ENCODE data around the gene NAT10. TPM values are rescaled to one million over a fixed set of nuclear protein-coding genes. Genes with fewer than 3 reads are reported as not detected.
A peak's percentile ranks its signal among the peaks of the same experiment; 100 is the strongest.
"Not testable (repeated sequence)": the region's sequence is repeated elsewhere in the genome, so short reads cannot be mapped to it uniquely, and the experiment has no call there.

Gene NAT10
- total RNA-seq, 1 experiment from 2014 or later = 87.9 TPM

DNA sequence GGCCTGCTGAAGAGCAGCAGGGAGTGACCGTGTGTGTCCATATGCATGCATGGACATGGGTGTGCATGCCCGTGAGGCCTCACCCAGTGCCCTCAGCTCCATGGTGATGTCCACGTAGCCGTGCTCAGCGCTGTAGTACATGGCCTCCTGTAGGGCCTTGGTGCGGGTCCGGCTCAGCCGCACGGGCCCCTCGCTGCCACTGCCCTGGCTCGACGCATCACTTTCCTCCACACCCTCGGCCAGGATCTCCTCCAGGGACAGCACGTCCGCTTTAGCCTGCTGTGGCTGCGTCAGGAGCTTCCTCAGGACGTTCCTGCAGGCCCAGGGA lies 57.0 kb downstream of the NAT10 start:
- in situ Hi-C loops (cut with HindIII; ENCODE audit: low sequenced_read_pairs) = no loop called here
- no peak for DNase-seq (ENCODE audit: low spot score)

DNA sequence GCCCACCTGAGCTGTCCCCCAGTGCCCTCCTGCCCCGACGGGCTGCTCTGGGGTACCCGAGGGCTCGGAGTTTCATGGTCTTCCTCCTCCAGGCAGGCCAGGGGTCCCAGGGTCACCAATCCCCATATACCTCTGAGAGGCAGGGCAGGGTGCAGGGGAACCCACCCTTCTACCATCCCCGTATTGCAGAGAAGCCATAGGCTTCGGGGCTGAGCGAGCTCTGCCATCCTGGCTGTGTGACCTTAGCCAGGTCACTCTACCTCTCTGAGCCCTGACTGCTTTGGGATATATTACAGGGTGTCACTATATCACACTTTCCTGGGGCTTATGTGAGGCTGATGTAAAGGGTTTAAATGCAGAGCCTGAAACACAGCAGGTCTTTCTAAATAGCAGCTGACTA lies 57.4 kb downstream of the NAT10 start:
- in situ Hi-C loops (cut with HindIII; ENCODE audit: low sequenced_read_pairs) = no loop called here

DNA sequence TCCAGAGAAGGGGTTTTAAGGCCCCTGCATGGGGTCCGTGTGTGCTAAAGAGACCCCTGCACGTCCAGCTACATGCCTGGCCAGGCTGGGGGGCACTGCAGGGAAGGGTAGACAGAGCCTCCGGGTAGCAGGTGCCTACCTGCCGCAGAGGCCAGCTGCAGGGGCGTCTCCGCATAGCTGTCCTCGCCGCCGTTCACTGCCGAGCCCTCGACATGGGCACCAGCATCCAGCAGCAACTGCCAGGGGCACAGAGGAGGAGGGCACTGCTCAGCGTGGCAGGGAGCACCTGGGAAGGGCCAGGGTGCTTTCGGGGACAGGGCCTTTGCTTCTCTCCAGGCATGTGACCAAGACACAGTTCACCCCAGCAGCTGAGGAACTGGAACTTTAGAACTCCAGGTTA lies 59.7 kb downstream of the NAT10 start:
- no peak for DNase-seq (ENCODE audit: low spot score)
- in situ Hi-C loops (cut with HindIII; ENCODE audit: low sequenced_read_pairs) = no loop called here

More for the DNA sequence above, 57.4 kb downstream of the NAT10 start:
- DNase-seq (ENCODE audit: low spot score) = no peak

DNA sequence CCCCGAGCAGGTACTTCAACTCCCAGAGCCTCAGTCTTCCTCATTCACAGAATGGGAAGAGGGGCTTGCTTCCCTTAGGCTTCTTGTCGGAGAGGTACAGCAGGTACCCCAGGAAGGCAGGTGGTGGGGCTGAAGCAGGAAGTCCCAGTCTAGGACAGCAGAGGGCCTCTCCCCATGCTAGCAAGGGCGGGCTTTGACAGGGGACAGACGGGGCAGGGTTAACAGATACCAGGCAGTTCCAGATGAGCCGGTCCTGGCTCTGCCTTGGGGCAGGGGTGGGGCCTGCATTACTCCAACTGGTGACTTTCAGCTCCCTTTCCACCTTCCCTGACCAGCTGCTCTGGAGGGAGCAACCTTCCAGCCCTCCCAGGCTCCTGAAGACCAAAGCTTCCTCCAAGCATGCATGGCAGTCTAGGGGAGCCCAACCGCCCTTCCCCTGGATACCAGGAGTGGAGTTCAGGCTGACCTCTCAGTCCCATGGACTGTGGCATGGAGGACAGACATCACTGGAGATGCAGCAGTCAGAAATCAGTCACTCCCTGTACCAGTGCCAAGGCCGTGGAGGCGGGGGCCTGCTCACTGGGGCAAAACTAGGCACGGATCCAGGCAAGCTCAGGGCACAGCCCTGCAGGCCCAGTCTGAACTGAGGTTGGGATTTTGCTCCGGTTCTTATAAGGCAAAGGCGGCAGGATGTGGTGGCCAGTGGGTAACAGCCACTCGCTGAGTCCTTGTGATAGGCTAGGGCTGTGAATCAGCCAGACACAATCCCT lies 60.5 kb downstream of the NAT10 start:
- in situ Hi-C loops (cut with HindIII; ENCODE audit: low sequenced_read_pairs) = no loop called here
- no peak for DNase-seq (ENCODE audit: low spot score)

DNA sequence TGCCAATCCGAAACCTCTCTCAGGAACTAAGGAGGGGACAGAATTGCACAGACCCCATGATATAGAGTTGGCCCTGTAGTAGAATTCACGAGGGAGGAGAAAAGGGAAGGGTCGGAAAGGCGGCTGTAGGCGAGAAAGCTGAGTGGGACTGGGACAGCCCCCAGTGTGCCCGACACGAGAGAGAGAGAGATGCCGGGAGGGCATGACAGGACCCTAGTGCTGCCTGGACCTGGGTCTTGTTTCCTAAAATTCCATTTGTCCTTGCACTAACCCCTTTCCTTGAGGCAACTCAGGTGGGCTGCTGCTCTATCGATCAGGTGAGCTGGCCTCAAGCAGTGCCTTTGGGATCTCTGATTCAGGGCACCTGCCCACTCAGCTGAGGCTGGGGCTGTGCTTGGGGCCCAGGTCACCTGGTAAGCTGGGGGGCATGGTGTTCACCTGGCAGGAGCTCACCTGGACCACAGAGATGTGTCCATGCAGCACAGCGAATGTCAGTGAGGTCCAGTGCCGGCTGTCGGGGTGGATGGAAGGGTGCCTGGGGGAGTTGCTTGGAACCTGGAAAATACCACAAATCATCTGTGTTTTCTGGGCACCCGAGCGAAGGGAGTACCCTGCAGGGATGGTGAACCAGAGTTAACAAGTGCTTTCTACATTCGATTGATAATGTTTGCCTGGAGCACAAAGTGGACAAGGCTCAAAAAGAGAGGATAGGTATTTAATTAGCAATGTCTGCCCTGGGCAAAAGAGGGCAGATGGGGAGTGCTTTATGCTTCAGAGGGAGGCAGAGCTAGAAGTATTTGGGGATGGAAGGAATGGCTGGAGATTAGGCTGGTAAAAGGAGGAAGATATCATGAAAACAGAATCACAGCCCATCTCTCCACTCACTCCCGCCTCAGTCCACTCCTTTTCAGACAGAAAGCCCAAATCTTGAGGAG lies 61.6 kb downstream of the NAT10 start:
- in situ Hi-C loops (cut with HindIII; ENCODE audit: low sequenced_read_pairs) = no loop called here
- DNase-seq (ENCODE audit: low spot score) = no peak

DNA sequence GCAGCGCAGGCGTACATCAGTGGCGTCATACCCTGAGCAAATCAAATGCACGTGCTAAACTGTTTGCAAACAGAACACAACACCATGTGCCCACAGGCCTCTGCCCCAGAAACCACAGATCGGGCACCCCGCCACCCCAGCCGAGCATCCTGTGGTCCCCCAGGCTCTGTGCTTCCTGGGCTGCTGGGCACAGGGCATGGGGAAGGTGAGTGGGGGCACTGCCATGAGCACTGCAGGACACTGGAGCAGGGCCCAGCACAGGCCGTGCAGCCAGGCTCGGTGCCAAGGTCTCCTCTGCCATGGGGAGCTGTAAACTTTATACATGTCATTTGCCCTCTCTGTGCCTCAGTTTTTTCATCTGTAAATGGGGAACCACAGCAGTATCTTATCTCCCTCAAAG lies 62.5 kb downstream of the NAT10 start:
- in situ Hi-C loops (cut with HindIII; ENCODE audit: low sequenced_read_pairs) = no loop called here
- DNase-seq (ENCODE audit: low spot score) = no peak

DNA sequence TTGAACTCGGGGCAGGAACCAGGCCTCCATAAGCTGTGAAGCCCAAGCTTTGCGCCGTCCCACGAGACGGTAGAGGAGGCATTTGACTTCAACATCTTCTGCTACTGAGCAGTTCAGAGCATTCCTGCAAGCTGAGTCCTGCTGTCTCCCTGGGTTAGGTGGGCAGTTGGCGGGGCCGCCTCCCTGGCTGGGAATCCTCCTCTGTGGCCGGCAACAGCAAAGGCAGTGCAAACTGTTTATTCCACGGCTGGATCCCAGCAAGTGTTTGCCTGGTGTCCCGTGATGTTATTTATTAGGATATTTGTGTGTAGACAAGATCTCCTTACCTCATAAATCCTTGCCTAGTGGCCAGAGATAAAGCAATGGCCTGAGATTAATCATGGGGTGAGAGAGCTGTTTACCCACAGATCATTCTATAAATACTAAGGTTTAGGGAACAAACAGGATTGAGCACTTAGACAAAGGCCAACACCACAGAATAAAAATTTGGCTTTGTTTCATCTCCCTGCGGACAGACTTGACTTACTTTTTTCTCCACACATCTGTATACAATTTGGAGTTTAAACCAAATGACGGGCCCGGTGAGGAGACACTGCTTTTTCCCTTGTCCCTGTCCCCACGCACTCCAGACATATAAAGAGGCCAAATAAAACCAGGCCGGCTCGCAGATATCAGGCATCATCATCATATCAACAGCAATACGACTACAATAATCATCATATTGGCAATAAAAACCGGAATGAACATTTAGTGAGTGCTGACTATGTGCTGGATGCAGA lies 63.4 kb downstream of the NAT10 start:
- no peak for DNase-seq (ENCODE audit: low spot score)
- in situ Hi-C loops (cut with HindIII; ENCODE audit: low sequenced_read_pairs) = no loop called here

DNA sequence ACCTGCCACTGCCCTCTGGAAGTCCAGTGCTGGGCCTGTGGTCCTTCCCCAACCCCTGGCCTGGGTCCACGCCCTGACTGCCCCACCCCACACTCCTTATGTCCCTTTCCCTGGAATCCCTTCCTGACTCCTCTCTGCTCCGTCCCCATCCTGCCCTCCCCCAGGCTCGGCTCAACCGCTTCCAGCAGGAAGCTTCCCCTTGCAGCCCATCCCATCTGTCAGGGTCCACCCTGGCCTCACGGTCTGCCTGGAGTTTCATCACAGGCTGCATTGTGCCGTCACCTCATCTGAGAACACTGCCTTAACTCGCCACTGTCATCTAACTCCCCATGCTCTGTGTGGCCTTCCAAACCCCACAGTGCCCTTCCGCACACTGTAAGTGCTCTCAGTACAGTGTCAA lies 64.3 kb downstream of the NAT10 start:
- in situ Hi-C loops (cut with HindIII; ENCODE audit: low sequenced_read_pairs) = no loop called here
- no peak for DNase-seq (ENCODE audit: low spot score)

DNA sequence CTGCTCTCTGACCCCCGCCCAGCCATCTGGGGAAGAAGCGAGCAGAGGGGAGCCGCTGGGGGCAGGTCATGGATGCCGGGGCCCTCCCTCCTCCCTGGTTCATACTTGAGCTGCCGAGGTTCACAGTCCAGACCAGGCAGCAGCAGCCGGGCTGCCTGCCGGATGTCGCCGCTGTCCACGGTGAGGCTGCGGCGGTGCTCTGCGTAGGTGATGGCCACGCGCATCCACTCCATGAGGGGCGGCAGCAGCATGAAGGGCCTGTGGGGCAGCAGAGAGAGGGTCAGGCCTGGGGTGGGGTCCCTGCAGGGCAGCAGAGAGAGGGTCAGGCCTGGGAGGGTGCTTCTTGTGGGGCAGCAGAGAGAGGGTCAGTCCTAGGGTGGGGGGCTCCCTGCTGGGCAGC lies 67.6 kb downstream of the NAT10 start:
- in situ Hi-C loops (cut with HindIII; ENCODE audit: low sequenced_read_pairs) = no loop called here
- DNase-seq (ENCODE audit: low spot score) = no peak

DNA sequence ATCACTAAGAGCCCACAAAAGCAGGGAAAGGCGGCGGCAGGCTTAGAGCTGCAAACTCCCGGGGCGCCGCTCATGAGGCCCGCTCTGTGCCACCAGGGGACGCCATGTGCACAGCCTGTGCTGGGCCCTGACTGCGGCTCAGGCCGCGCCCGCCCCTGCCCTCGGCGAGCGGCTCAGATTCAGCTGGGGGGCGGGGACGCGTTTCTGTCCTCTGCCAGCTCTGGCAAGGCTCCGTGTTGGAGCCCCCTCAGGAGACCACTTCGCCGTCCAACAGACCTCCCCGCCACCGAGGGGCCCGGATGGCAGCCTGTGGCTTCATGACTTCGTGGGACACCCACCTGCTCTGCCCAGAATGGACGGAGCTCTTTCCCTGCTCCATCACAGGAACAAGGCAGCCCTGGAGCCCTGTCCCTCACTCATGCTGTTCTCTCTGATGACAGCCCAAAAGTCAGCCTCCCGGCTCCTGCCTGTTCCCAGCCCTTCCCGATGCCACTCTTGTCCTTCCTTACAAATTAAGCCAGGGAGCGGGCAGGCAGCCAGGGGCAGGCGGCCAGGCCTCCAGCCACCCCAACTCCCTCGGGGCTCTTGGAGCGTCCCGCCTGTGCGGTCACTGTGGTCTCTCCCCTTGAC lies 69.1 kb downstream of the NAT10 start:
- in situ Hi-C loops (cut with HindIII; ENCODE audit: low sequenced_read_pairs) = no loop called here
- DNase-seq (ENCODE audit: low spot score) = peak; percentile 50

DNA sequence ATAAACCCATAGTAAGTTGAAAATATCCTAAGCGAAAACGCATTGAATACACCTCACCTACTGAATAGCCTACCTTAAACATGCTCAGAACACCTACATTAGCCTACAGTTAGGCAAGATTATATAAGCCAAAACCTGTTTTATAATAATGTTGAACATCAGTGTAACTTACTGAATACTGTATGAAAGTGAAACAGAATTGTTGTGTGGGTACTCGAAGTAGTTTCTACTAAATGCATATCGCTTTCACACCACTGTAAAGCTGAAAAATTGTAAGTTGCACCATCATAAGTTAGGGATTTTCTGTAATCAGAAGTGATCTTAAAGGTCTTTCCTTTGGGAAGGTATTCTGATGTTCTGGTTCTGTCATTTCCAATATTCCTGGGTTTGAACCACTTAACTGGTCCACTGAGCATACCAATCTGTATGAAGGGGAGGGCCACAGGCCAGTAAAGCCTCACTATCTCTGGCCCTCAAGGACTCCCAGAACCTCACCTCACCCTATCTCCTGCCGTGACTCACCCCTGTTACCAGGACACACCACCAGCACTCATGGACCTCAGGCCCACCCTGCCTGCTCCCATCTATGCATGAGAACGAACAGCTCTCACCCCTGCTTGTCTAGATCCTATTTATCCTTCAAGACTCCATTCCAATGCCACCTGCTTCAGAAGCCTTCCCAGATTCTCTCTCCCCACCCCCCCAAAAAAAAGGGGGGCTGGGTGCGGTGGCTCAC lies 70.0 kb downstream of the NAT10 start:
- no peak for DNase-seq (ENCODE audit: low spot score)
- in situ Hi-C loops (cut with HindIII; ENCODE audit: low sequenced_read_pairs) = no loop called here

DNA sequence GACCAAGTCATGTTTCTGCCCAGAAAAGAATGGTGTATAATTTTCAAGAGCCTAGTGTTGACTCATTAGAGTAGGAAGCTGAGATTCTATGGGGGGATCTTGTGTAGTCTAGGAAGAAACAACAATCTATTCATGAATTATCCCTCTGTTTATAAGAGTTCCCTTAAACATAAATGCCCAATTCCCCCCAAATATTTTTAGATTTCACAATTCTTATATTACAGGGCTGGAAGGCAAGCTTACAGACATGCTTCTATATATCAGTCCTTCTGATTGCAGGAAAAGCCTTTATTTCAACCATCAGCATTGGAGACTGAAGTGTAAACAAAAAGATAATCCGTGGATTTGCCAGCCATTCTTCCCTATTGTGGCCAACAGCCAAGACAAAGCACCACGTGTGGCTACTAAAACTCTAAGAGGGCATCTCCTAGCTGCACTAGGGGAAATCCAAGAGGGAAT lies 71.4 kb downstream of the NAT10 start:
- DNase-seq (ENCODE audit: low spot score) = no peak
- in situ Hi-C loops (cut with HindIII; ENCODE audit: low sequenced_read_pairs) = no loop called here

DNA sequence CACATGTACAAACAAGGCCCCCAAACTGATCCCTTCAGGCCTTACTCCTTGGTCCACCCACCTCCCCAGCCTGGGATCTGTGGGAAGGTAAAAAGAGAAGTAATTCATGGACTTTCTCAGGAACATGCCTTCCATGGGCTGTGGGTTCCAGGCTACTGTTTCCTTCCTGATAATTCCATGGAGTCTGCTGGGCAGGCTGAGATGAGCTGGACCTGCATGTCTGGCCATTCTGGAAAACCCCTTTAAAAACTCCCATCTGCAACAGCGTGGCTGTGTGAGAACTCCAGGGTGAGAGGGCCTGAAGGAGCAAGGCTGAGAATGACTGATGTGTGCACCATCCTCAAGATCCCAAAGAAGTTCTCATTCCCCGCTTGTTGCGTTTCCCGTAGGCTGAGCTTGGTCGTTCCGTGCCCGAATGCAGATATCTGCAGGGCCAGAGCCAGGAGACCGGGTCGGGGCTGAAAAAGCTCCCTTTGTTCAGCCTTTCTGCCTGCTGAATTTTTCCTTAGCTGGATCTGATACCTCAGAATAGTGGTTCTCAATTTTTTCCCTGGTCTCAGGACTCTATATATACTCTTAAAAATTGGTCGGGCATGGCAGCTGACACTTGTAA lies 72.9 kb downstream of the NAT10 start:
- DNase-seq (ENCODE audit: low spot score) = no peak
- in situ Hi-C loops (cut with HindIII; ENCODE audit: low sequenced_read_pairs) = no loop called here

DNA sequence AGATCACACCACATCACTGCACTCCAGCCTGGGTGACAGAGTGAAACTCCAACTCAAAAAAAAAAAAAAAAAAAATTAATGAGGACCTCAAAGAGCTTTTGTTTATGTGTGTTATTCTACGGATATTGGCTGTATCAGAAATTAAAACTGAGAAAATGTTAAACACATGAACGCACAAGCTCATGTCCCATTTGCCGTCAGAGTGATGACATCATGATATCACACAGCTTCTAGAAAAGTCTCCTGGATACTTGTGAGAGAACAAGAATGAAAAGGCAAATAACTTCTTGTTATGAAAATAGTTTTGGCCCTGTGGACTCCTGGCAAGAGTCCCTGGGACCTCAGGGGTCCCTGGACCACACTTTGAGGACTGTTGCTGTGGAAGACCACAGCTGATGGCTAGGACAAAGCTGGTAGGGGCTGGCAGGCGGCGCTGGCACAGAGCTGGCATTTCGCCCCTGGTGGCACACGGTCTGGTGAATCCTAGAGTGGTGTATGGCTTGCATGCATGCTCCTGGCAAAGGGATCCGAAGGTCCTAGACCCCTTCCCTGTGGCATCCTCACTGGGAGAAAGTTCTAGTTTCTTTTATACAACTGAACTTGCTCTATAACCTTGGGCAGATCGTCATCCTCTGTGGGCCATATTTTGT lies 73.7 kb downstream of the NAT10 start:
- DNase-seq (ENCODE audit: low spot score) = no peak
- in situ Hi-C loops (cut with HindIII; ENCODE audit: low sequenced_read_pairs) = no loop called here

DNA sequence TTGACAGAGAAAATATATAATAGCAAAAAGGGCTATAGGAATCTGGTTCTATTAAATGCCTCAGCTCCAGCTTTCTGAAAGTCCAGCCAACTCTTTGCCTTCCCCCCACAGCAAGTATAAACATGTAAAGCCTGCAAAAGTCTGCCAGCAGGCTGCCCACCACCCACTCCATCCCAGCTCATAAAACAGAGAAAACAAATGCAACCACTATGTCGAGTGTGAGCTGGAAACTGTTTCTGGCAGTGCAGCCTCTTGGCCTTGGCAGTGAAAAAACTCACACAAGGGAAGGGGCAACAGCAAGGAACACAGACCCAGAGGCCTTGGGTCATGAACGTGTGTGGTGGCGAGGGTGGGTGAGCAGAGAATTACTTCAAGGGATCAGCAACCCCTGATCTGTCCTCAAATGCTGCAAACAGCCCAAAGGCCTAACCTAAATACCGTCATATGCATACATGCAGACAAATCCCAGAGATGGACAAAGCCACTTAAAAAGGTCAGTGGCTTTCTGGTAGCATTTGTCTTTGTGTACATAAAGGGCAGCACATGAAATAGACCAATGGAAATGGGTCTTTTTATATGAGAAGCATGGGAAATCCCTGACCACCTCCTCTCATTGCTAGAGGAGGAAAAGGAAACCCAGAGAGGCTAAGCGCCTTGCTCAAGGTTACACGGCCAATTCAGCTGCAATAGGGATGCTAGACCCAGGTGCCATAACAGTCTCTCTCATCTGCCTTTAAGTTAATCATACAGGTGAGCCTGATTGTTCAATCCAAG lies 74.8 kb downstream of the NAT10 start:
- no peak for DNase-seq (ENCODE audit: low spot score)
- in situ Hi-C loops (cut with HindIII; ENCODE audit: low sequenced_read_pairs) = loop anchor here (10.0 kb wide), 1 partner anchor 335 kb away; the partner anchor contains the start of gene ELF5

DNA sequence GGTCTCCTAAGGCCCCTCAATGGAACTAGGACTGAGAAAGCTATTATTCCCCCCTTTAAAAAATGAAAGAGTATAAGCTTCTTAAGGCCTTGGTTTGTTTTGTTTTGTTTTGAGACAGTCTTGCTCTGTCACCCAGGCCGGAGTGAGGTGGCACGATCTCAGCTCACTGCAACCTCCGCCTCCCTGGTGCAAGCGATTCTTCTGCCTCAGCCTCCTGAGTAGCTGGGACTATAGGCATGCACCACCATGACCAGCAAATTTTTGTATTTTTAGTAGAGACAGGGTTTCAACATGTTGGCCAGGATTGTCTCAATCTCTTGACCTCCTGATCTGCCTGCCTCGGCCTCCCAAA lies 75.4 kb downstream of the NAT10 start:
- in situ Hi-C loops (cut with HindIII; ENCODE audit: low sequenced_read_pairs) = loop anchor here (10.0 kb wide), 1 partner anchor 334 kb away; the partner anchor contains the start of gene ELF5
- DNase-seq (ENCODE audit: low spot score) = not testable (repeated sequence)

DNA sequence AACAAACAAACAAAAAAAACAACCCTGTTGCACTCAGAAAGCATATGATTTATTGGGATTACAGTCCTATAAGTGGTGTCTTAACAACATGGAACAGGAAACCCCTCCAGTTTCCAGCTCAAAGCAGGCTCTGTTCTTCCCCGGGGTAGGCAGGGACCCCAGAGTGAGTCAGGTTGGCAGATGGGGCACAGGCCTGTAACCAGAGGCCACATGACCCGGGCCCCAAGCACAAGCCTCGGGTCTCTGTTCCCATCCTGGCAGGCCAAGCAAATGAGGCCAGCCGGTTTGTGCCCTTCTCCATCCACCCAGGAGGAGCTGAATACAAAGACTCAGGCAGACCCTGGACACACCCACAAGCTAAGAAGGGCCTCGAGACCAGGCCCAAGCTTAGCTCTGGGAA lies 75.8 kb downstream of the NAT10 start:
- in situ Hi-C loops (cut with HindIII; ENCODE audit: low sequenced_read_pairs) = loop anchor here (10.0 kb wide), 1 partner anchor 334 kb away; the partner anchor contains the start of gene ELF5
- DNase-seq (ENCODE audit: low spot score) = no peak
